GM21447 (cell line): ENCODE data around the gene GUCY1A1.

ENCODE experiments used
- ATAC-seq: cut with Tn5 transposase; IDR thresholded peaks from one replicate; pipeline ENCODE4 v1.9.1; 2021; ENCODE audit not compliant: unreplicated experiment

GUCY1A1 gene

GRCh38 chr4:155772459-155773195 is 106.0 kb downstream of the GUCY1A1 start:
- ATAC-seq, result no peak

GRCh38 chr4:155773196-155773800 is 106.7 kb downstream of the GUCY1A1 start:
- ATAC-seq, result no peak

- no peak for ATAC-seq
Observed at GRCh38 chr4:155774033-155774432, 107.4 kb downstream of the GUCY1A1 start.

GRCh38 chr4:155777971-155778735 is 111.5 kb downstream of the GUCY1A1 start:
- no peak for ATAC-seq

GRCh38 chr4:155780775-155781174 is 114.1 kb downstream of the GUCY1A1 start:
- no peak for ATAC-seq

- no peak for ATAC-seq
Observed at GRCh38 chr4:155781249-155781831, 114.7 kb downstream of the GUCY1A1 start.
